HepG2 (cell line): ENCODE results near the gene NBEA. TPM values are rescaled to one million over a fixed set of nuclear protein-coding genes. Genes with fewer than 3 reads are reported as not detected.

ENCODE experiments used
- ATAC-seq: fragments of 200-7000 bp; cut with Tn5 transposase; 3 replicates; pipeline ENCODE4 v1.9.1; 2020; ENCODE audit warnings: mild to moderate bottlenecking, moderate library complexity
- BruUV-seq: library from RNA; stranded (reverse); fragments of 400-500 nt; replicated peaks from 2 replicates; lab custom pipeline; 2021; lab: Mats Ljungman, UMichigan
- CTCF ChIA-PET: fragments of 300-600 bp; formaldehyde crosslinking; extraction: SDS; loops from one replicate; lab custom pipeline; 2021; ENCODE audit warnings: low total read pairs, inconsistent platforms, low intra/inter-chr PET ratio; lab: Yijun Ruan, JAX
- POLR2A ChIA-PET: fragments of 350-600 bp; sonication (Branson Sonifier 250); formaldehyde crosslinking; loops from one replicate; lab custom pipeline; 2020; ENCODE audit warnings: antibody characterized with exemption, inconsistent platforms; lab: Yijun Ruan, JAX
- DNase-seq: peaks from one replicate; pipeline ENCODE4 v3.0.0-alpha.2; 2015; ENCODE audit warnings: low spot score
- FAIRE-seq: peaks from 3 replicates; lab custom pipeline; 2011; peaks lifted over from hg19 to GRCh38; lab: Jason Lieb, UNC
- H2AFZ ChIP-seq: one replicate; pipeline ENCODE4 v1.6.1; 2011; ENCODE audit warnings: low read length, inconsistent platforms
- H3K27ac ChIP-seq: fragments of 300-600 bp; 3 replicates; pipeline ENCODE4 v1.8.0; 2011; ENCODE audit warnings: mixed run types, mild to moderate bottlenecking, mixed read lengths, low read length, inconsistent platforms; ENCODE audit not compliant: insufficient read depth; ENCODE audit errors: extremely low read length
- H3K27me3 ChIP-seq, 2 experiments: fragments of 200-600 bp in 1 of 2; 2 replicates in 1 of 2; 3 replicates in 1 of 2; pipeline versions ENCODE4 v1.6.0 to v1.8.0; 2011; ENCODE audit warnings: low read length in 2 of 2, mild to moderate bottlenecking in 2 of 2, moderate library complexity in 2 of 2, inconsistent platforms in 1 of 2; ENCODE audit not compliant: insufficient read depth in 2 of 2, control insufficient read depth in 1 of 2
- H3K36me3 ChIP-seq, 2 experiments: fragments of 200-600 bp in 1 of 2; replicated peaks in 1 of 2; 2 replicates in 1 of 2; 3 replicates in 1 of 2; pipeline versions ENCODE4 v1.5.1 to v1.8.0; 2011; ENCODE audit warnings: low read length in 2 of 2, inconsistent platforms in 1 of 2; ENCODE audit not compliant: insufficient read depth in 2 of 2, control insufficient read depth in 1 of 2
- H3K4me1 ChIP-seq: 2 replicates; pipeline ENCODE4 v1.5.1; 2012; ENCODE audit warnings: low read length, inconsistent platforms; ENCODE audit not compliant: insufficient read depth
- H3K4me2 ChIP-seq: 2 replicates; pipeline ENCODE4 v1.6.0; 2011; ENCODE audit warnings: low read depth, low read length, inconsistent platforms
- H3K4me3 ChIP-seq, 3 experiments: fragments of 200-600 bp in 1 of 3; sonication (generic), shearing (Covaris generic) in 1 of 3; replicated peaks in 1 of 3; 2 replicates each; pipeline ENCODE4 v1.5.1; 2011 to 2016; ENCODE audit warnings: low read length in 3 of 3, inconsistent platforms in 2 of 3, low read depth in 2 of 3, mild to moderate bottlenecking in 2 of 3, control low read depth in 1 of 3, mixed read lengths in 1 of 3; ENCODE audit not compliant: insufficient read depth in 1 of 3
- H3K79me2 ChIP-seq: one replicate; pipeline ENCODE4 v1.6.1; 2011; ENCODE audit warnings: low read length, inconsistent platforms; ENCODE audit not compliant: insufficient read depth
- H3K9ac ChIP-seq: 2 replicates; pipeline ENCODE4 v1.6.0; 2011; ENCODE audit warnings: mild to moderate bottlenecking, low read depth, low read length, inconsistent platforms; ENCODE audit not compliant: insufficient read depth
- H3K9me3 ChIP-seq: 2 replicates; pipeline ENCODE4 v1.5.1; 2012; ENCODE audit warnings: mild to moderate bottlenecking, low read length
- H4K20me1 ChIP-seq: 2 replicates; pipeline ENCODE4 v1.6.0; 2011; ENCODE audit warnings: inconsistent platforms, mild to moderate bottlenecking, low read length, moderate library complexity; ENCODE audit not compliant: insufficient read depth
- ARNTL ChIP-seq: sonication (generic); formaldehyde crosslinking; IDR thresholded peaks from 2 replicates; pipeline ENCODE4 v1.4.0; 2020; ENCODE audit warnings: mild to moderate bottlenecking, missing genetic modification reagents
- RBAK ChIP-seq: sonication (generic); formaldehyde crosslinking; IDR thresholded peaks from 2 replicates; pipeline ENCODE4 v1.5.1; 2020; ENCODE audit warnings: mild to moderate bottlenecking, missing genetic modification reagents
- SIX1 ChIP-seq: sonication (generic); formaldehyde crosslinking; IDR thresholded peaks from 2 replicates; pipeline ENCODE4 v1.4.0; 2020; ENCODE audit warnings: missing genetic modification reagents, borderline replicate concordance
- TCF7L2 ChIP-seq: IDR thresholded peaks from 2 replicates; pipeline ENCODE4 v1.6.1; 2011; ENCODE audit warnings: mild to moderate bottlenecking, low read depth, low read length, moderate library complexity
- ZNF629 ChIP-seq: sonication (generic); formaldehyde crosslinking; conservative IDR thresholded peaks from 2 replicates; pipeline ENCODE4 v1.5.0; 2020; ENCODE audit warnings: missing genetic modification reagents
- WGBS: methylation state at CpG from one replicate; pipeline ENCODE4 v1.1.6; 2017; ENCODE audit warnings: low lambda C conversion rate; 5-methylcytosine and 5-hydroxymethylcytosine counted together
- in situ Hi-C: cut with HindIII; loops from 2 replicates; pipeline ENCODE4 v1.10.0; 2017; ENCODE audit warnings: low pct_unique_long_range_greater_than_20kb; ENCODE audit not compliant: extremely low pct_ligation_motif_present
- intact Hi-C: fragments of 100-400 bp; cut with micrococcal nuclease; formaldehyde crosslinking; loops from one replicate; pipeline ENCODE4 v1.10.0; 2022; ENCODE audit not compliant: unreplicated experiment
- polyA plus RNA-seq, 8 experiments: library from polyadenylated mRNA; depleted of rRNA in 3 of 8; stranded (reverse) in 7 of 8; unstranded in 1 of 8; fragments of >200 nt; fragmentation: Illumina TruSeq in 4 of 8; extraction: Trizol in 4 of 8; gene quantifications; 2 replicates each; pipeline versions ENCODE4 v1.2.1 to v1.2.3, GENCODE V29; 2011 to 2016; ENCODE audit warnings: low read depth in 4 of 8, missing spikeins in 1 of 8, mixed read lengths in 1 of 8; ENCODE audit not compliant: insufficient read depth in 1 of 8
- total RNA-seq, 5 experiments: library from RNA; depleted of rRNA; stranded (reverse); fragments of >200 nt; fragmentation: Illumina TruSeq; extraction: Trizol; gene quantifications; 2 replicates each; pipeline ENCODE4 v1.2.3, GENCODE V29; 2016; ENCODE audit warnings: low read depth in 1 of 5
- TF ChIP-seq, protein P1 (sequence below): IDR thresholded peaks from 2 replicates; pipeline ENCODE4 v1.6.1; 2016; ENCODE audit warnings: mild to moderate bottlenecking

The NBEA gene
- total and polyA plus RNA-seq, 2 of the 13 experiments (the other 11 are each of a cell fraction or from before 2014, with no cell fraction given) = 2.7 to 2.8 TPM

GRCh38 chr13:35714588-35715377, 772.7 kb downstream of the NBEA start:
- DNase-seq (no peak), FAIRE-seq (no peak), ATAC-seq (peak; percentile 72)
- 36% methylated on average over 6 of the region's 9 CpGs for WGBS
- Histone ChIP-seq H4K20me1 (0 out of 2 replicates have a peak, but pooled peaks cover 2% of the 10 kb centered on the region), H2AFZ (no peak overlapping the region), H3K27ac (no peak overlapping the region), H3K4me1 (0 out of 2 replicates have a peak, but pooled peaks cover 10% of the 10 kb centered on the region), H3K9me3 (no peaks in the 10 kb centered on the region), H3K36me3 (no peaks in the 10 kb centered on the region), H3K4me3 (no peak overlapping the region), H3K27me3 (peaks cover 0 to 11% of the 10 kb centered on the region in 2 experiments; a peak in 1 of 5 replicates), H3K79me2 (no peaks in the 10 kb centered on the region), H3K9ac (no peak overlapping the region), H3K4me2 (no peak overlapping the region)
- TF ChIP-seq TCF7L2 (no peak), RBAK (CRISPR knock-in tag) (no peak), ARNTL (CRISPR knock-in tag) (no peak), SIX1 (CRISPR knock-in tag) (no peak), ZNF629 (CRISPR knock-in tag) (no peak)
- TF ChIP-seq, protein P1, sequence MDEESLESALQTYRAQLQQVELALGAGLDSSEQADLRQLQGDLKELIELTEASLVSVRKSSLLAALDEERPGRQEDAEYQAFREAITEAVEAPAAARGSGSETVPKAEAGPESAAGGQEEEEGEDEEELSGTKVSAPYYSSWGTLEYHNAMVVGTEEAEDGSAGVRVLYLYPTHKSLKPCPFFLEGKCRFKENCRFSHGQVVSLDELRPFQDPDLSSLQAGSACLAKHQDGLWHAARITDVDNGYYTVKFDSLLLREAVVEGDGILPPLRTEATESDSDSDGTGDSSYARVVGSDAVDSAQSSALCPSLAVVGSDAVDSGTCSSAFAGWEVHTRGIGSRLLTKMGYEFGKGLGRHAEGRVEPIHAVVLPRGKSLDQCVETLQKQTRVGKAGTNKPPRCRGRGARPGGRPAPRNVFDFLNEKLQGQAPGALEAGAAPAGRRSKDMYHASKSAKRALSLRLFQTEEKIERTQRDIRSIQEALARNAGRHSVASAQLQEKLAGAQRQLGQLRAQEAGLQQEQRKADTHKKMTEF (CRISPR knock-in tag) = no peak
- ChIA-PET CTCF (no interaction called here), POLR2A (no interaction called here)
- no TSS peak for BruUV-seq
- in situ Hi-C loops = loop anchor here (25.0 kb wide), 1 partner anchor 502 kb away; no protein-coding TSS in a partner anchor
- intact Hi-C loops = no loop called here
